ENCODE data around the gene THSD4. TPM values are rescaled to one million over a fixed set of nuclear protein-coding genes. Genes with fewer than 3 reads are reported as not detected.
"Not testable (repeated sequence)": the region's sequence is repeated elsewhere in the genome, so short reads cannot be mapped to it uniquely, and the experiment has no call there.

The THSD4 gene
- polyA plus RNA-seq, 1 experiment: 45.8 TPM

DNA sequence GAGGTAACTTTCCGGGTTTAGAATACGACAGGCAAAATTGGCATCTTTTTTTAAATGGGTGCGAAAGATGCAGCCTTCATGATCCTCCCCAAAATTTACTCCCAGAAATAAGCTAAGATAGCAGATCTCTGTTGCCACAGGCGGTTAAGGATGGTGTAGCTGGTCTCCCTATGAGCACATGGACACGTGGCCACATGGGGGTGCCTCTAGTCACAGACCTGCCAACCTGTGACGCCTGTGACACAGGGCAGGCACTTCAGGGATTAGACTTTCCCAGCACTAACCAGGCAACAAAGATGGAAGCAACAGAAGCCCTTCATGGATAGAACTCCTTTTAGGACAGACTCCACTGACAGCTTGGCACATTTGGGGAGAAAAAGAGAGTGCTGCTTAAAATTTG lies 320.3 kb downstream of the THSD4 start:
- TF ChIP-seq, protein P1, sequence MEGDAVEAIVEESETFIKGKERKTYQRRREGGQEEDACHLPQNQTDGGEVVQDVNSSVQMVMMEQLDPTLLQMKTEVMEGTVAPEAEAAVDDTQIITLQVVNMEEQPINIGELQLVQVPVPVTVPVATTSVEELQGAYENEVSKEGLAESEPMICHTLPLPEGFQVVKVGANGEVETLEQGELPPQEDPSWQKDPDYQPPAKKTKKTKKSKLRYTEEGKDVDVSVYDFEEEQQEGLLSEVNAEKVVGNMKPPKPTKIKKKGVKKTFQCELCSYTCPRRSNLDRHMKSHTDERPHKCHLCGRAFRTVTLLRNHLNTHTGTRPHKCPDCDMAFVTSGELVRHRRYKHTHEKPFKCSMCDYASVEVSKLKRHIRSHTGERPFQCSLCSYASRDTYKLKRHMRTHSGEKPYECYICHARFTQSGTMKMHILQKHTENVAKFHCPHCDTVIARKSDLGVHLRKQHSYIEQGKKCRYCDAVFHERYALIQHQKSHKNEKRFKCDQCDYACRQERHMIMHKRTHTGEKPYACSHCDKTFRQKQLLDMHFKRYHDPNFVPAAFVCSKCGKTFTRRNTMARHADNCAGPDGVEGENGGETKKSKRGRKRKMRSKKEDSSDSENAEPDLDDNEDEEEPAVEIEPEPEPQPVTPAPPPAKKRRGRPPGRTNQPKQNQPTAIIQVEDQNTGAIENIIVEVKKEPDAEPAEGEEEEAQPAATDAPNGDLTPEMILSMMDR (IDR thresholded peaks at IDR 0.05; ENCODE audit: low read depth, low read length): no peak
- POLR2A ChIA-PET: no interaction called here
- CTCF ChIA-PET: interaction anchor here (0.5 to 2.3 kb wide), 4 partner anchors 8 to 462 kb away, joined by 3 to 11 read pairs (median 6); no protein-coding TSS in a partner anchor

DNA sequence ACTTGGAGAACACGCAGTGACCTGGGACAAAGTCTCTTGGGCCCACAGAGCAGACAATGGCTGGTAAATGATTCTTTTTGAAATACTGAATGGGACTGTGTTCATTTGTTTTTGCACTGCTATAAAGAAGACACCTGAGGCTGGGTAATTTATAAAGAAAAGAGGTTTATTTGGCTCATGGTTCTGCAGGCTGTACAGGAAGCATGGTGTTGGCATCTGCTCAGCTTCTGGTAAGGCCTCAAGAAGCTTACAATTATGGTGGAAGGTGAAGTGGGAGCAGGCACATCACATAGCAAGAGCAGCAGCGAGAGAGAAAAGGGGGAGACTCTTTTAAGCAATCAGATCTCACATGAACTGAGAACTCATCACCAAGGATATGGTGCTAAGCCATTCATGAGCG lies 321.6 kb downstream of the THSD4 start:
- H3K27ac ChIP-seq (ENCODE audit: low read depth, low read length): no peak overlapping the region
- peaks cover 7% of the 10 kb centered on the region; the same call in 1 of the 2 replicates for H3K9me3 ChIP-seq (ENCODE audit: control insufficient read depth, insufficient read depth, low read length)
- no peak overlapping the region for H3K4me3 ChIP-seq (ENCODE audit: low read depth, low read length)
- no peaks in the 10 kb centered on the region for H3K27me3 ChIP-seq (ENCODE audit: control insufficient read depth, insufficient read depth, low read length)
- TF ChIP-seq, protein P1 (IDR thresholded peaks at IDR 0.05; ENCODE audit: low read depth, low read length): no peak
- ChIA-PET POLR2A (no interaction called here), CTCF (interaction anchor here (1.7 kb wide), 1 partner anchor 50 kb away, joined by 4 read pairs; no protein-coding TSS in a partner anchor)
- no peak for DNase-seq (ENCODE audit: low read depth, low spot score)

More for the DNA sequence above, 320.3 kb downstream of the THSD4 start:
- no peak for DNase-seq (ENCODE audit: low read depth, low spot score)
- H3K27ac ChIP-seq (ENCODE audit: low read depth, low read length): no peak overlapping the region
- no peak overlapping the region for H3K4me3 ChIP-seq (ENCODE audit: low read depth, low read length)
- no peaks in the 10 kb centered on the region for H3K27me3 ChIP-seq (ENCODE audit: control insufficient read depth, insufficient read depth, low read length)
- H3K9me3 ChIP-seq (ENCODE audit: control insufficient read depth, insufficient read depth, low read length): peaks cover 7% of the 10 kb centered on the region; the same call in 1 of the 2 replicates

DNA sequence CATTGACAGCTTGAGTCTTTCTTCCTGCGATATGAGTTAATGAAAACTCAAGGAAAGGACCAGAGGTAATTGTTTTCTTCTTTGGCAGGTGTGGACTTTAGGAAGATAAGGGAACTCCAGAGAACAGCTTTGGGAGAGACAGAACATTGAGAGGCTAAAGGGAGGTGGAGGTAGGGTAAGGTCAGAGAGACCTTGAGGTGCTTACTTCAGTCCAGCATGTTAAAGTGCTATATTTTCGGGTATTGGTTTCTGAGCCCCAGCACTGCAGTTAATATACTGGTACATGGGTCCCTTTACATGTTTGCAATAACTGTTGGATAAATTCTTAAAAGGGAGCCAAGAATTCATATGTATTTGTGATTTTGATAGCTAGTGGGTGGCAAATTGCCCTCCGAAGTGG lies 322.1 kb downstream of the THSD4 start:
- ChIA-PET CTCF (interaction anchor here (1.4 to 1.7 kb wide), 2 partner anchors 51 to 328 kb away, joined by 4 to 5 read pairs; no protein-coding TSS in a partner anchor), POLR2A (no interaction called here)
- no peaks in the 10 kb centered on the region for H3K27me3 ChIP-seq (ENCODE audit: control insufficient read depth, insufficient read depth, low read length)

DNA sequence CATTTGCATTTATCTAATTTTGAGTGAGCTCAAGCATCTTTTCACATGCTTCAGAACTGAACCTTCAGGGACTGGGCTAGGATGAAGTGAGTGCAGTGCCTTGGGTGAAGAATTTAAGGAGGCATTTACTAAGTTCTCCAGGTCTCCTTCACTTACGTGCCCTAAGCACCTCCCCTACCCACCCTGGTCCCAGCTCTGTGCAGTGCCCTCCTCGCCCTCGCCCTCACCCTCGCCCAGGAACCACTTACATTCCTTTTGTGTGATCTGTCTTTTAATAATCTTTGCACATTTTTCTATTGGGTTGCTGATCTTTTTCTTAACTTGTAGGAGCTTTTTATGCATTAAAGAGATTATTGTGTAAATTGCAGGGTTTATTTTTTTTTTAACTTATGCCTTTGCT lies 322.6 kb downstream of the THSD4 start:
- Histone ChIP-seq H3K9me3 (ENCODE audit: control insufficient read depth, insufficient read depth, low read length) (peaks cover 7% of the 10 kb centered on the region; the same call in 1 of the 2 replicates), H3K27me3 (ENCODE audit: control insufficient read depth, insufficient read depth, low read length) (no peaks in the 10 kb centered on the region), H3K4me3 (ENCODE audit: low read depth, low read length) (no peak overlapping the region), H3K27ac (ENCODE audit: low read depth, low read length) (no peak overlapping the region)
- TF ChIP-seq, protein P1 (IDR thresholded peaks at IDR 0.05; ENCODE audit: low read depth, low read length): no peak
- POLR2A ChIA-PET: no interaction called here
- DNase-seq (ENCODE audit: low read depth, low spot score): no peak
- CTCF ChIA-PET: interaction anchor here (1.4 to 1.7 kb wide), 2 partner anchors 51 to 329 kb away, joined by 4 to 5 read pairs; no protein-coding TSS in a partner anchor

More for the DNA sequence above, 322.1 kb downstream of the THSD4 start:
- Histone ChIP-seq H3K9me3 (ENCODE audit: control insufficient read depth, insufficient read depth, low read length) (peaks cover 7% of the 10 kb centered on the region; the same call in 1 of the 2 replicates), H3K27ac (ENCODE audit: low read depth, low read length) (no peak overlapping the region), H3K4me3 (ENCODE audit: low read depth, low read length) (no peak overlapping the region)
- TF ChIP-seq, protein P1 (IDR thresholded peaks at IDR 0.05; ENCODE audit: low read depth, low read length): no peak
- no peak for DNase-seq (ENCODE audit: low read depth, low spot score)

DNA sequence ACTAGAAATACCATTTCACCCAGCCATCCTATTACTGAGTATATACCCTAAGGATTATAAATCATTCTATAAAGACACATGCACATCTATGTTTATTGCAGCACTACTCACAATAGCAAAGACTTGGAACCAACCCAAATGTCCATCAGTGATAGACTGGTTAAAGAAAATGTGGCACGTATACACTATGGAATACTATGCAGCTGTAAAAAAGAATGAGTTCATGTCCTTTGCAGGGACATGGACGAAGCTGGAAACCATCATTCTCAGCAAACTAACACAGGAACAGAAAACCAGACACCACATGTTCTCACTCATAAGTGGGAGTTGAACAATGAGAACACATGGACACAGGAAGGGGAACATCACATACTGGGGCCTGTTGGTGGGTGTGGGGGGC lies 324.2 kb downstream of the THSD4 start:
- H3K27me3 ChIP-seq (ENCODE audit: control insufficient read depth, insufficient read depth, low read length); H3K27ac ChIP-seq (ENCODE audit: low read depth, low read length); H3K4me3 ChIP-seq (ENCODE audit: low read depth, low read length); DNase-seq (ENCODE audit: low read depth, low spot score); H3K9me3 ChIP-seq (ENCODE audit: control insufficient read depth, insufficient read depth, low read length); POLR2A ChIA-PET: not testable (repeated sequence)
- CTCF ChIA-PET: interaction anchor here (1.0 to 1.6 kb wide), 9 partner anchors 9 to 466 kb away, joined by 3 to 20 read pairs (median 6); no protein-coding TSS in a partner anchor

Measured in AG04450 (cell line).